NCI-H1417 treated with DMSO at 0.1 percent for 48 hours (cell line): ENCODE data around the gene DDX52.

Experiments used
- DNase-seq: peaks from one replicate; lab custom pipeline; 2025; lab: John Stamatoyannopoulos, UW

DDX52 gene

DNA sequence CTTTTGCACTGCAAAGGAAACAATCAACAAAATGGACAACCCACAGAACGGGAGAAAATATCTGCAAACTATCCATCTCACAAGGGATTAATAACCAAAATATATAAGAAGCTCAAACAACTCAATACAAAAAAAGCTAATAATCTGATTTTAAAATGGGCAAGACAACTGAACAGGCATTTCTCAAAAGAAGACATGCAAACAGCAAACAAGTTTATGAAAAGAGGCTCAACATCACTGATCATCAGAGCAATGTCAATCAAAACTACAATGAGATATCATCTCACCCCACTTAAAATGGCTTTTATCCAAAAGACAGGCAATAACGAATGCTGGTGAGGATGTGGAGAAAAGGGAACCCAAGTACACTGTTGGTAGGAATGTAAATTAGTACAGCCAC is 68.8 kb downstream of the DDX52 start:
- no peak for DNase-seq

GRCh38 chr17:37571674-37572073 is 71.6 kb downstream of the DDX52 start:
- DNase-seq = no peak

- no peak for DNase-seq
Measured at GRCh38 chr17:37570527-37571093, 72.6 kb downstream of the DDX52 start.

GRCh38 chr17:37568350-37569053 is 74.7 kb downstream of the DDX52 start:
- DNase-seq = no peak

- no peak for DNase-seq
Measured at GRCh38 chr17:37567538-37567937, 75.7 kb downstream of the DDX52 start.

DNA sequence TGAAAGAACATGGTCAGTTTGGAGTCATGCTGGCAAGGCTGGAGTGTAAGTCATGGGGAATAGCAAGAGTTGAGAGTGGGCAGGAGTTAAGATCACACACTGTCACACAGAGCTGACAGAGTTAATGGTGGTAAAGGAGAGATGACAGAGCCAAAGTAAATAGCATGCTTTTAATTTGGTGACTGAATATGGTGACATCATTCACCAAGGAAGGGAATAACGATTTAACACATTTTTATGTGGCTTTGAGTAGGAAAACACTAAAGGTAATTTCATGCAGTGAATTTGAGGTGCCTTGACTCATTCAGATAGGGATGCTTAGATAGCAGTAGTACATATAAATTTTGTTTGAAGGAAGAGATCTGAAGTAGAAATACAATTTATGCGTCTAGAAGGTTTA is 76.1 kb downstream of the DDX52 start:
- DNase-seq = no peak

GRCh38 chr17:37564252-37564651 is 79.0 kb downstream of the DDX52 start:
- no peak for DNase-seq

- DNase-seq = no peak
Measured at GRCh38 chr17:37562016-37562745, 81.1 kb downstream of the DDX52 start.
